HS-5 (cell line): ENCODE data around the gene HINFP.

Experiments
- DNase-seq: peaks from one replicate; pipeline ENCODE4 v3.0.0-alpha.2; 2012; ENCODE audit warnings: low read depth

HINFP gene, protein sequence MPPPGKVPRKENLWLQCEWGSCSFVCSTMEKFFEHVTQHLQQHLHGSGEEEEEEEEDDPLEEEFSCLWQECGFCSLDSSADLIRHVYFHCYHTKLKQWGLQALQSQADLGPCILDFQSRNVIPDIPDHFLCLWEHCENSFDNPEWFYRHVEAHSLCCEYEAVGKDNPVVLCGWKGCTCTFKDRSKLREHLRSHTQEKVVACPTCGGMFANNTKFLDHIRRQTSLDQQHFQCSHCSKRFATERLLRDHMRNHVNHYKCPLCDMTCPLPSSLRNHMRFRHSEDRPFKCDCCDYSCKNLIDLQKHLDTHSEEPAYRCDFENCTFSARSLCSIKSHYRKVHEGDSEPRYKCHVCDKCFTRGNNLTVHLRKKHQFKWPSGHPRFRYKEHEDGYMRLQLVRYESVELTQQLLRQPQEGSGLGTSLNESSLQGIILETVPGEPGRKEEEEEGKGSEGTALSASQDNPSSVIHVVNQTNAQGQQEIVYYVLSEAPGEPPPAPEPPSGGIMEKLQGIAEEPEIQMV

DNA sequence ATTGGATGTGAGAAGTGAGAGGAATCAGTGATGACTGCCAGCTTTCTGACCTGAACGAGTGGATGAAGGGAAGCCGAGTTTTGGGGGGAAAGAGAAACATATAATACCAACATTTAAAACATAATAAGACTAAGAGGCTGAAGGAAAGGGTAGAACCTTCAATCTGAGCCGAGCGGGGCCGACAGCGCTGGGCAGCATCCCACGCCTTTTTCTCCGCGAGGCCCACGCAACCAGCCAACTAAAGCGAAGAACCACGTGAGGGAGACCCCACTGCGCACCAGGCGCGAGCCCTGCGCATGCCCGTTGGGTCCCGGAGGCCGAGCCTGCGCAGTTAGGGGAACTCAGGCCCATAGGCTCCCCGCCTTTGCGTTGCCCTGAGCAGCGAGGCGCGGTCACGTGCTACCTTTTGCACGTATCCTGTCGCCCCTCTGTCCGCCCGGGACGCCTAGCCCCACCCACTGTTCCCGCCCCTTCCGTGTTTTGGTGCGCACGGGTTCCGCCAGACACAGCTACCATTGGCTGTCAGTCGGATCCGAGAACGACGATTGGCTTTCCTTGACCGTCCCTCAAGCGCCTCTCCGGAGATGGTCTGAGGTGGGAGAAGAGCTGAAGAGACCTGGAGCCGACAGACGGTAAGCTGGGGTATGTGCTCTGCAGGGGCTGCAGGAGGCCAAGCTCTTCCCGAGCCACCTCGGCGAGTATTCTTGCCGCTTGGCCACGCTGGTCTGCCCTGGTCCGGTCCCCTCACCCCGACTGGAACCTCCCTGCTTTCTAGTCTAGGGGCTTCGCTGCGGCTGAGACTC, at the start of gene HINFP:
Gene HINFP (plus strand): TSS at position 573 of the 803 bp plus-strand sequence. CDS start 5,365 bp downstream, outside the sequence.
- peak; percentile 87 for DNase-seq

DNA sequence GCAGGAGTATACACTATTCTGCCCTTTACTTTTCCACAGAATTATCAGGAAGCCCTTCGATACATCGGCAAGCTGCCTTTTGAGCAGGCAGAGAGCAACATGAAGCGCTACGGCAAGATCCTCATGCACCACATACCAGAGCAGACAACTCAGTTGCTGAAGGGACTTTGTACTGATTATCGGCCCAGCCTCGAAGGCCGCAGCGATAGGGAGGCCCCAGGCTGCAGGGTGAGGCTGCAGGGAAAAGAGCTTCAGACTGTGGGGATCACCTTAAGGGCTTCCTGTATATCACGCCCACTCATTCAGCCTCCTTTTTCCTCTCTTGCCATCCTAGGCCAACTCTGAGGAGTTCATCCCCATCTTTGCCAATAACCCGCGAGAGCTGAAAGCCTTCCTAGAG, 43.5 kb upstream of the HINFP start:
- DNase-seq = no peak

GRCh38 chr11:119078675-119079420, 42.5 kb upstream of the HINFP start:
- DNase-seq = no peak

DNA sequence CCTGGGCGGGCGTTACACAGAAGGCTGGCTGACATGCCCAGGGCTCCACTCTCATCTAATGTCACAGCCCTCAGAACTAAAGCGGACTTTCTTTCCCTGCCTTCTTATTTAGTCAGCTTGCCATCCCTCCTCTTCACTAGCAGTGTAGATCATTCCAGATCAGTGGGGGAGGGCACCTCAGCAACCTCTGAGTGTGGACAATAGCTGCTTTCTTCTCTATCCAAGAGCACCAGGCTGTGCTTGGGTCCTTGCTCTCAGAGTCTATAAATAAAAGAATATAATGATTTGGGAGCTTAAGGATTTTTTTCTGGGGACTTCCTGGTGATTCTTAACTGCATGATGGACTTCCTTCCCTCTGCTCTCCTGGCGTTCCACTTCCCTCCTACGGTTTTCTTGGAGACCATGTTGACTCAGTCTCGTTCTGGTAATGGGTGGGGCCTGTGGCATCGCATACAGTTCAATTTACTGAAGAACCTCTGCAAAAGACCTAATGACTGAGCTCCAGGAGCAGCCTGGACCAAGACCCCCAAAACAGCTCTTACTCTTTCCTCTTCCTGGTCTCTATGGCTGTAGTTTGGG, 39.6 kb upstream of the HINFP start:
- DNase-seq = no peak

DNA sequence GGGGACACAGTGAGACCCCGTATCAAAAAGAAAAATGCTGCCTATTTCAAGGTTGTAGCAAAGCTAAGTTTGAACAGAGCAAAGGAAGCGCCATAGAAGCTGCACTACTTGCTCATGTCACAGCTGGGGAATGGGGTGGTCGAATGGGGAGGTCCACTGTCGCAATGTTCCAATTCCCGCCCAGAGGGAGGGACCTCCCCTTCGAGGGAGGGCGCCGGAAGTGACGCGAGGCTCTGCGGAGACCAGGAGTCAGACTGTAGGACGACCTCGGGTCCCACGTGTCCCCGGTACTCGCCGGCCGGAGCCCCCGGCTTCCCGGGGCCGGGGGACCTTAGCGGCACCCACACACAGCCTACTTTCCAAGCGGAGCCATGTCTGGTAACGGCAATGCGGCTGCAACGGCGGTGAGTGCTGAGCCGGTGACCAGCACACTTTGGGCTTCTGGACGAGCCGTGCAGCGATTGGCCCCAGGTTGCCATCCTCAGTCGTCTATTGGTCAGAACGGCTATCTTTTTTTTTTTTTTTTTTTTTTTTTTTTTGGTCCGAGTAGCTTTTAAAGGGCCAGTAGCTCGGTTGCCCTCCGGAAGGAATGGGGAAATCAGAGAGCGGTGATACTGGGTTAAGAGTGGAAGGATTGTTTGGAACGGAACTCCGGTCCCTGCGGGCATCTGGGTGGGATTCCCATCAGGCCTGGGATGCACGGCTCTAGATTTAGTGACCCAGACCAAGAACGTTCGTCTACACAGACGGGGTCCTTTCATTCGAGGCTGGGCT, 36.5 kb upstream of the HINFP start, which contains the start of gene HMBS:
Gene HMBS (plus strand): TSS at position 219 of the 774 bp plus-strand sequence. CDS start 153 bp downstream, at position 372.
- peak; percentile 83 for DNase-seq

DNA sequence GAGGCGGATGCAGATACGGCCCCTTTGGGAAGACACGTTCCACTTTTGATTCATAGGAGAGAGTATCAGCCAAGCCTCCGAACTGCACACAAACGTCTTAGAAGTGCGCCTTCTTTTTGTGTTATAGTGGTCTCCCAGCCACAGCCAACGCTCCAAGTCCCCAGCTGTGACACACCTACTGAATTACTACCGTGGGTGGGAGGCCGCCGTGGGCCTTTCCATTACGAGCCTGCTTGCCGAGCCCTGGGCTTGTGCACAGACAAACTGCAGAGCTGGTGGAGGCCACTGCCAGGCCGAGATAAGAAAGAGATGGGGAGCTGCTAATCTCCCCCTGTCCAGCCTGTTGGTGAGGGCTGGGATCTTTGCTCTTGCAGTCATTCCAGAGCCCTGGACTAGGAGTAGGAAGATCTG, 35.9 kb upstream of the HINFP start:
- DNase-seq = no peak

GRCh38 chr11:119087123-119087522, 34.3 kb upstream of the HINFP start:
- DNase-seq = no peak

DNA sequence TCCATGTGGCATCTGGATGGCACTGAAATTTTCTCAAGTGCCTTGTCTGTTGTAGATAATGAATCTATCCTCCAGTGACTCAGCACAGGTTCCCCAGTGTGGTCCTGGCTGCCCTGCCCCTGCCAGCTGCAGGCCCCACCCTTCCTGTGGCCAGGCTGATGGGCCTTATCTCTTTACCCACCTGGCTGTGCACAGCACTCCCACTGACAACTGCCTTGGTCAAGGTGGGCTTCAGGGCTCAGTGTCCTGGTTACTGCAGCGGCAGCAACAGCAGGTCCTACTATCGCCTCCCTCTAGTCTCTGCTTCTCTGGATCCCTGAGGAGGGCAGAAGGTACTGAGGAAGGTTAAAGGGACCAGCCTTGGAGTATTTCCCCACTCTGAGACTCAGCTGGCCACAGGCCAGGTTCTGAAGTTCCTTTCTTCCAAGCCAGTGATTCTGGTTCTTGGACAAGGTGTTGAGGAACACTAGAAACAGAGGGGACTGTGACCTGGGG, 33.6 kb upstream of the HINFP start:
- no peak for DNase-seq

DNA sequence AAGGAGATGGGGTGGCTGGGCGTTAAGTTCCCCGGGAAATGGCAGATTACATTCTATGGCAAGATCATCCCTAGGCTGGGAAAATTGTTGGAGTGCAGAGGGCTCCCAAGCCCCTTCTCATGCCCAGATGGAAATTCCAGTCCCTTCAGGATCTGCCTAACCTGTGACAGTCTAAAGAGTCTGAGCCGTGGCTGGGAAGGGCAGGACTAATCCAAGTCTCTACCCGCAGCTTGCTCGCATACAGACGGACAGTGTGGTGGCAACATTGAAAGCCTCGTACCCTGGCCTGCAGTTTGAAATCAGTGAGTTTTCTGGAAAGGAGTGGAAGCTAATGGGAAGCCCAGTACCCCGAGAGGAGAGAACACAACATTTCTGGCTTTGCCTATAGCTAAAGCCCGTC, 33.0 kb upstream of the HINFP start:
- DNase-seq = no peak

- no peak for DNase-seq
Measured at GRCh38 chr11:119089319-119089718, 32.1 kb upstream of the HINFP start.

- DNase-seq = no peak
Measured at GRCh38 chr11:119091178-119091577, 30.2 kb upstream of the HINFP start.

DNA sequence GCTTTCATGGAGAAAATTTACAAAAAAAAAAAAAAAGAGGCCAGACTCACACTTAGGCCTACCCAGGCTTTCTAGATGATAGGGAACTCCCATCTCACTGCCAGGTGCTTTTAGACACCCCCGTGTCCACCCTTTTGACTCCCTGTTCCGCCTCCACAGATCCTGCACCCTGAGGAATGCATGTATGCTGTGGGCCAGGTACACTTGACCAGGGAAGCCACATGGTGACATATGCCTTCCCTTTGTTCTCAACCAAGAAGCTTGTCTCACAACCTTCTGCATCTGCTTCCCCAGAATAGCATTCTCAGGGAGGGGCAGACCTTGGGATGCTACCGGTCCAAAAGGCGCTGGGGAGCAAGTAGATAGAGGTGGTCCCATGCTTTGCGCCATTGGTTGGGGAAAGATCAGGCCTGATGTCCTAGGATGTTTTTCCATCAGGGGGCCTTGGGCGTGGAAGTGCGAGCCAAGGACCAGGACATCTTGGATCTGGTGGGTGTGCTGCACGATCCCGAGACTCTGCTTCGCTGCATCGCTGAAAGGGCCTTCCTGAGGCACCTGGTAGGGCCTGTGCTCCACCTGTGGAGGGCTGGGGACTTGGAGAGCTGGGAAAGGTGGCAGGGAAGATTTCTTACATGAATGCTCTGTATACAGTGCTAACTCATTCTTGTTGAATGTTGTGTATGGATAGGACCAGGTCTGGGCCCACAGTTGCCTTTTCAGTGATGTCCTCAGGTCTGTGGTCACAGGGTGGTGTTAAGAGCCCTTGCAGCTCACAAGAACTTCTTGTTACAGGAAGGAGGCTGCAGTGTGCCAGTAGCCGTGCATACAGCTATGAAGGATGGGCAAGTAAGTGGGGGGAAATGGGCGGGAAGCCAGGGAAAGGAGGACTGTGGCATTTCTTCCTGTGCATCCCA, 29.2 kb upstream of the HINFP start:
- no peak for DNase-seq

- DNase-seq = no peak
Measured at GRCh38 chr11:119092880-119093842, 28.2 kb upstream of the HINFP start.

DNA sequence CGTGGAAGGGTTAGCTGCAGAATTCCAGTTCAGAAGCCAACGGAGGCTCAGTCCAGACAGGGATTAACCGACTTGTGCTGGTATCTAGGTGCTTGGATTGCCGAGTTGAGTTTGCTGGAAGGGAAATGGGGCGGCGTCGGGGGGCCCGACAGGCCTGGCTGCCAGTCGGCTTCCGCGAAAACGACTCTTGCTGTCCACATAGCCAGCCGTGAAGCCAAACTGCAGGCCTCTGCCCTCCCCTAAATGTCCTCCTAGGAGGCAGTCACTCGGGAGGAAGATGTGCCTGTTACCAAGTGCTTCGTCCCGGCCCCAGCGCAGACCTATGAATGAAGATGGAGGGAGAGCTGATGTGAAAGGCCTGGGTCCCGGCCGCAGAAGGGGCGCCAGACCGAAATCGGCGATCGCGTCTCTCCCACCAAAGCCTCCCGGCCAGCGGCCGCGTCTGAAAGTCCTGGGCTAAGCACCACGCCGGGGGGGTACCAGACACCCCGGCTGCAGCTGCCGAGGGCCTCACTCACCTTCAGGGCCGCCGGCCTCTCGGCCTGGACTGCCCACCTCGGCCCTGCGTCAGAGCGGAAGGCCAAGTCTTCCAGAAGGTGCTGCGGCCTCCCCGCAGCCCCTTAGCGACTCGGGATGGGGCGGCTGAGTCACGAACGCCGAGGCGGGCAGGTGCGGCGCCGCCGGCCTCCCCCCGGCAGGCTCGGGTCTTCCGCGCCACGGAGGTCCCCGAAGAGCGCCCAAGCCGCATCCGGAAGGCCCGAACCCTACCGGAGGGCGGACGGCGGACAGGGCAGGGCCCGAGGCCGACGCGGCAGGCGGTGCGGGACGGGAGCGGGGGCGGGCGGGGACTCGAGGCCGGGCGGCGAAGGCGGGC, 27.2 kb upstream of the HINFP start:
- DNase-seq = no peak

- no peak for DNase-seq
Measured at GRCh38 chr11:119094816-119095065, 26.6 kb upstream of the HINFP start.

DNA sequence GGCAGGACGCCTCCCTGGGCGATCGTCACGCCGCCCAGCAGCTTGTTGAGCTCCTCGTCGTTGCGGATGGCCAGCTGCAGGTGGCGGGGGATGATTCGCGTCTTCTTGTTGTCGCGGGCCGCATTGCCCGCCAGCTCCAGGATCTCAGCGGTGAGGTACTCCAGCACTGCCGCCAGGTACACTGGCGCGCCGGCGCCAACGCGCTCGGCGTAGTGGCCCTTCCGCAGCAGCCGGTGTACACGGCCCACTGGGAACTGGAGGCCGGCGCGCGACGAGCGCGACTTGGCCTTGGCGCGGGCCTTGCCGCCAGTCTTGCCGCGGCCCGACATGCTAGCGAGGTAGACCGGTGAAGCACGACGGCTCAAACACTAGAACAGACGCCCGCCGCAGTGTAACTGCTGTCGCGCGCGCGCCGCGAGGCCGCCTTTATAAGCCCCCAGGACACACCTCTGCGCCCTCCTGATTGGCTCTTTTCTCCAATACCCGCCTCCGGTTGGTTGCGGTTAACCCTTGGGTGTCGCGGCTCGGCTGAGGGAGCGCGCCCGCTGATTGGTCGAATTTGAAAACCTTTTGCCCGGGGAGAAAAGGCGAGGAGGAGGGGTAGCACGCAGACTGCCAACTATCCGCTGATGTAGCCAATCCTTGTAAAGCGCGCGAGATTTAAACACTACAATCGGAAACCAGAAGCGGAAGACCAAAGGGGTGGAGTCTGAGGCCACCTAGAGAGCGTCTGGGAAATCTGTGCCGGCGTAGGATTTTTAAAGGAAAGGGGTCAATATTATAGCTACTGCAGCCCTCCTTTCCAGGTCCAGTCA, 26.1 kb upstream of the HINFP start:
- peak; percentile 94 for DNase-seq

DNA sequence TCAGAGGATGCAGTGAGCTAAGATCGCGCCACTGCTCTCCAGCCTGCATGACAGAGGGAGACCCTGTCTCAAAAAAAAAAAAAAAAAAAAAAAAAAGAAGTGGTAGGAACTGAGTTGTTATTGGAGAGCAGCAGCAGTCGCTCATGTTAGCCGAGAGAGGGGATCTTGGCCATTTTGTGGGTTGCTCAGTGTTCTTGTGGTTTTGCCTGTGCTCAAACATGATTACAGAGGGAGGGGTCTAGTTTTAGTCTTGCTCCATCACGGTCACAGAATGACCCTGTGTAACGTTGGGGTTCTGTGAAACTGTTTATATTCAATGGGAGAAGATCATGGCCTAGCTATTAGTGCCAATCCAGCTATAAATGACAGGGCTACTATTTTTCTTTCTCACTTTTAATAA, 21.7 kb upstream of the HINFP start:
- DNase-seq = no peak
